Measurements from ENCODE around the gene SPINK1. TPM values are rescaled to one million over a fixed set of nuclear protein-coding genes. Genes with fewer than 3 reads are reported as not detected.

The SPINK1 gene
- total and polyA plus RNA-seq, 2 of the 4 experiments (the other 2 are of a cell fraction) = not detected

GRCh38 chr5:147863454-147864158 lies 32.1 kb upstream of the SPINK1 start:
- in situ Hi-C loops (cut with MboI; ENCODE audit: low sequenced_read_pairs) (no loop called here), intact Hi-C loops (cut with micrococcal nuclease) (no loop called here), dilution Hi-C loops (cut with HindIII; ENCODE audit: low sequenced_read_pairs, unreplicated experiment) (no loop called here)
- Histone ChIP-seq H4K91ac (ENCODE audit: insufficient read depth, low read depth, low read length) (no peak overlapping the region), H4K5ac (ENCODE audit: low read depth, low read length) (no peak overlapping the region), H3K14ac (replicated peaks; ENCODE audit: low read depth, low read length) (no peak overlapping the region), H3K79me1 (ENCODE audit: low read depth in 1 of 2, low read length in 2 of 2) (no peaks in the 10 kb centered on the region), H3K27me3 (ENCODE audit: control insufficient read depth, insufficient read depth, low read length) (no peaks in the 10 kb centered on the region), H2BK20ac (ENCODE audit: low read depth, low read length) (no peak overlapping the region), H3K18ac (ENCODE audit: low read depth, low read length) (no peak overlapping the region), H2BK15ac (ENCODE audit: low read depth, low read length) (no peak overlapping the region), H3K4me3 (ENCODE audit: insufficient read depth, low read depth, low read length) (no peak overlapping the region), H2BK5ac (ENCODE audit: low read depth, low read length, poor library complexity, severe bottlenecking) (no peak overlapping the region), H3K4me1 (ENCODE audit: control insufficient read depth, insufficient read depth, low read length) (no peaks in the 10 kb centered on the region), H2BK120ac (ENCODE audit: low read depth, low read length) (no peak overlapping the region), H3K9me1 (ENCODE audit: insufficient read depth, low read length) (no peaks in the 10 kb centered on the region), H4K8ac (ENCODE audit: low read depth in 2 of 2, low read length in 2 of 2) (no peak overlapping the region), H2AK5ac (ENCODE audit: low read depth, low read length) (no peak overlapping the region), H3K27ac (ENCODE audit: insufficient read depth, low read length) (no peak overlapping the region), H3K23ac (ENCODE audit: low read depth, low read length) (no peak overlapping the region), H3K56ac (ENCODE audit: extremely low read depth, insufficient read depth, low read length) (no peak overlapping the region), H3K4ac (ENCODE audit: low read depth, low read length) (no peak overlapping the region), H3K9me3 (ENCODE audit: control insufficient read depth, insufficient read depth, low read length) (no peaks in the 10 kb centered on the region), H2AFZ (replicated peaks; ENCODE audit: low read length, poor library complexity) (no peak overlapping the region), H3K9ac (ENCODE audit: low read depth, low read length) (no peak overlapping the region), H3K4me2 (ENCODE audit: low read depth, low read length) (no peak overlapping the region), H4K20me1 (ENCODE audit: insufficient read depth, low read length) (no peaks in the 10 kb centered on the region), H2AK9ac (replicated peaks; ENCODE audit: low read depth, low read length, poor library complexity) (no peak overlapping the region), H3K36me3 (ENCODE audit: control insufficient read depth, insufficient read depth, low read length) (no peaks in the 10 kb centered on the region)
- TF ChIP-seq ELK1 (IDR thresholded peaks at IDR 0.05; ENCODE audit: borderline replicate concordance, low read depth, low read length) (no peak), POLR2A (IDR thresholded peaks at IDR 0.05; ENCODE audit: low read depth, low read length) (no peak), MAFK (IDR thresholded peaks at IDR 0.05; ENCODE audit: low read depth, low read length) (no peak), USF2 (IDR thresholded peaks at IDR 0.05; ENCODE audit: low read depth, low read length) (no peak), CTCF (conservative IDR thresholded peaks at IDR 0.05; ENCODE audit: low read depth, low read length) (no peak), SMC3 (IDR thresholded peaks at IDR 0.05; ENCODE audit: low read depth, low read length) (no peak), MAZ (IDR thresholded peaks at IDR 0.05; ENCODE audit: borderline replicate concordance, low read depth, low read length) (no peak), RFX5 (IDR thresholded peaks at IDR 0.05; ENCODE audit: low read depth, low read length) (no peak), BHLHE40 (IDR thresholded peaks at IDR 0.05; ENCODE audit: low read depth, low read length) (no peak), RCOR1 (IDR thresholded peaks at IDR 0.05; ENCODE audit: insufficient replicate concordance, low read length) (no peak), MXI1 (IDR thresholded peaks at IDR 0.05; ENCODE audit: borderline replicate concordance, low read depth, low read length) (no peak), CEBPB (IDR thresholded peaks at IDR 0.05; ENCODE audit: low read depth, low read length) (no peak)
- 17% methylated on average over 1 of the region's 3 CpGs; no CpG with 5 or more reads in 1 of the 2 experiments for whole genome bisulfite sequencing, 2 experiments (ENCODE audit: extremely low coverage in 2 of 2, insufficient read length in 1 of 2)
- BruUV-seq (replicated peaks) = no TSS peak
- POLR2A ChIA-PET (ENCODE audit: unreplicated experiment) = no interaction called here
- DNase-seq (no peak), ATAC-seq (ENCODE audit: low read depth) (no peak)
- CTCF ChIA-PET = no interaction called here
